RWPE1 (cell line): ENCODE data around the gene LTBR.

Source experiments
- CTCF ChIA-PET: fragments of 350-600 bp; sonication (Branson Sonifier 250); formaldehyde crosslinking; extraction: SDS; loops from one replicate; lab custom pipeline; 2021; lab: Yijun Ruan, JAX
- POLR2A ChIA-PET: fragments of 400-600 bp; formaldehyde crosslinking; extraction: SDS; loops from one replicate; lab custom pipeline; 2020; ENCODE audit warnings: antibody characterized with exemption; ENCODE audit not compliant: low non-redundant PET; lab: Yijun Ruan, JAX
- DNase-seq: peaks from one replicate; pipeline ENCODE4 v3.0.0; 2012; ENCODE audit warnings: low spot score
- H3K27ac ChIP-seq: fragments of 450-650 bp; 2 replicates; pipeline ENCODE4 v1.5.1; 2017
- TF ChIP-seq, protein P1 (sequence below): fragments of 450-650 bp; conservative IDR thresholded peaks from 2 replicates; pipeline ENCODE4 v1.5.1; 2017; ENCODE audit warnings: low read depth, mild to moderate bottlenecking

Gene LTBR

DNA sequence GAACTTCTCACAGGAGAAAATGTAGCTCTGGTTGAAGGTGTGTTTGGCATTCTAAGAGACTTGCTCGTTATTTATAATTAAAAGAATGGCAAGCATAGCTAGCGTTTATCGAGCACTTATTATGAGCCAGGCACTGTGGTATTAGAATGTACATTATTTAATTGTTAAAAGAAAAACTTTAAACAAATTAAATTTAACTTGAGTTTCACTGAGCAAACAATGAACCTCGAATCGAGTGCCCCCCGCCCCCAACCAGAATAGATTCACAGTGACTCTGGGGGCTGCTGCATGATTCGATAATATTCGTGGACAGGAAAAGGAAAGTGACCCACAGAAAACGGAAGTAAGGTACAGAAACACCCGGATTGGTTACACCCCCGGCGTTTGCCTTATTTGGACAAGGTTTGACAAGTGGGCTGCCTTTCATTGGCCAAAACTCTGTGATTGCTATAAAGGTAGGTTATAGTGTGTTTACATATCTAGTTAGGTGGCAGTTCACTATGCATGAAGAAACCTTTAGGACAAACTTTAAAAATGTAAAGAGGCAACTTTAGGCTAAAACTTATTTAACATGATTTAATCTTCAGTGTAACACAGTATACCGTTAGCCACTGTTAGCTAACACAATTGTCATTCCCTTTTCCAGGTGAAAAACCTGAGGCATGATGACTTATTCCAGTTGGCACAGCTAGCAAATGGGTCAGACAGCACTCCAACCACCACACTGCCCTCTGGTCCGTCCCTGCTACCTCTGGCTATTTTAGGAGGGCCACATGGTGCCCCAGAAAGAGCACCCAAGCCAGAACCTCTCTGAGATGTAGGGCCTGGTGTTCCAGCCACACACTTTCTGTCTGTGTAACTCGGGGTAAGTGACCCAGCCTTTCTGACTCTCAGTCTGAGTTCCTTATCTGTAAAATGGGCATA lies 15.7 kb upstream of the LTBR start:
- H3K27ac ChIP-seq = peak overlapping the region; percentile 99
- TF ChIP-seq, protein P1, sequence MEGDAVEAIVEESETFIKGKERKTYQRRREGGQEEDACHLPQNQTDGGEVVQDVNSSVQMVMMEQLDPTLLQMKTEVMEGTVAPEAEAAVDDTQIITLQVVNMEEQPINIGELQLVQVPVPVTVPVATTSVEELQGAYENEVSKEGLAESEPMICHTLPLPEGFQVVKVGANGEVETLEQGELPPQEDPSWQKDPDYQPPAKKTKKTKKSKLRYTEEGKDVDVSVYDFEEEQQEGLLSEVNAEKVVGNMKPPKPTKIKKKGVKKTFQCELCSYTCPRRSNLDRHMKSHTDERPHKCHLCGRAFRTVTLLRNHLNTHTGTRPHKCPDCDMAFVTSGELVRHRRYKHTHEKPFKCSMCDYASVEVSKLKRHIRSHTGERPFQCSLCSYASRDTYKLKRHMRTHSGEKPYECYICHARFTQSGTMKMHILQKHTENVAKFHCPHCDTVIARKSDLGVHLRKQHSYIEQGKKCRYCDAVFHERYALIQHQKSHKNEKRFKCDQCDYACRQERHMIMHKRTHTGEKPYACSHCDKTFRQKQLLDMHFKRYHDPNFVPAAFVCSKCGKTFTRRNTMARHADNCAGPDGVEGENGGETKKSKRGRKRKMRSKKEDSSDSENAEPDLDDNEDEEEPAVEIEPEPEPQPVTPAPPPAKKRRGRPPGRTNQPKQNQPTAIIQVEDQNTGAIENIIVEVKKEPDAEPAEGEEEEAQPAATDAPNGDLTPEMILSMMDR = no peak
- POLR2A ChIA-PET = interaction anchor here (0.7 kb wide), 1 partner anchor 10 kb away, joined by 3 read pairs; no protein-coding TSS in a partner anchor
- no peak for DNase-seq
- CTCF ChIA-PET = interaction anchor here (0.7 to 0.9 kb wide), 3 partner anchors 33 to 380 kb away, joined by 3 to 4 read pairs (median 3); no protein-coding TSS in a partner anchor

DNA sequence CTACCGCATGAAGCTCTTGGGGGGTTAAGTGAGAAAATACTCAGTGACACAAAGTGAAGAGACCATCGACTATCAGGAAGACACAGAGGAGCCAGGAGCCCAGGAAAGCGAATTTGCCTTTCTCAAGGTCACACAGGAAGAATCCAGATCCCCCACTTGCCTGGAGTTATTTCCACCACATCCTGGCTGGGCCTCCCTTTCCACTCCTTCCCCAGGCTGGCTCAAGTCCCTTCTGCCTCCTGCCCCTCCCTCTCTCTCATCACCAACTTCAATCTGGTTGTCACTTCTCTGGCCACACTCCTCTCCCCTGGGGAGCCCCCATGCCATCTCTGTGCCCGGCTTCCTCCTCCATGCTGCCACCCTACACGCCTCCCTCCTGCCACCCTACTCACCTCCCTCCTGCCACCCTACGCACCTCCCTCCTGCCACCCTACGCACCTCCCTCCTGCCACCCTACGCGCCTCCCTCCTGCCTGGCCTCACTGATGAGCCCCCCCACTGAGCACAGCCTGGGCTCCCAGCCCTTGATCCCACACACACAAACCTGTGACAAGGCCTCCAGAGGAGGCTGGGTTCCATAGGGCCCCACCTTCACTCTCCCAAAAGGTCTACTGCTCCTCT lies 14.9 kb upstream of the LTBR start:
- TF ChIP-seq, protein P1 = no peak
- ChIA-PET CTCF (interaction anchor here (0.7 kb wide), 1 partner anchor 34 kb away, joined by 4 read pairs; no protein-coding TSS in a partner anchor), POLR2A (interaction anchor here (0.8 kb wide), 1 partner anchor 8 kb away, joined by 4 read pairs; no protein-coding TSS in a partner anchor)
- DNase-seq = no peak
- peak overlapping the region; percentile 99 for H3K27ac ChIP-seq

DNA sequence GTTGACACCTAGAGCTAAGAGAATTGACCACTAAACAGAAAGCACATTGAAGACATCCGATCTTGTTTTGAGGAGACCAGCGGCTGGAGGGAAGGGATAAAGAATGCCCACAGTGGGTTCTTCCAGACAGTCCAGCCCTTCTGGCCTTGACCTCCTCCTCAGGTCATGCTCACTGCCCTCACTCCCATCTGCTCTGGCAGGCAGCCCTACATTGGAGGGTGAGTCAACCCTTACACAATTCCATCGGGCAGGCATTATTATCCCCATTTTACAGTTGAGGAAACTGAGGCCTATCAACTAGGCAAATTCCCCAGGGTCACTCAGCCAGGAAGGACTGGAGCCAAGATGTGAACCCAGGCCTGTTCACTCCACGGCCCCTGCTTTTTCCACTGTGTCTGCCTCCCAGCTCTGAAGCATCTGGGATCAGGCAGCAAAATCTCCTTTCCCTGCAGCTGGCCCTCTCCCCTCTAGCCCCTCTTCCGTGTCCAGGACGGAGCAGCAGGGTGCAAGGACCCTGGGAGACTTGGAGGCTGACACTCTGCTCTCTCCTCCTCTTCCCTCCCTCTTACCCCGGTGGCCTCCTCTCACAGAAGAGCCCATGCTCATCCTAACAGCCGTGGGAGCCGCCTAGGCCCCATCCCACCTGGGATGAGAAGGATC lies 13.9 kb upstream of the LTBR start:
- ChIA-PET POLR2A (interaction anchor here (0.8 to 1.8 kb wide), 2 partner anchors 9 to 29 kb away, joined by 4 to 5 read pairs; partner anchors contain the start of gene TNFRSF1A), CTCF (no interaction called here)
- TF ChIP-seq, protein P1 = no peak
- DNase-seq = no peak
- H3K27ac ChIP-seq = peak overlapping the region; percentile 99

DNA sequence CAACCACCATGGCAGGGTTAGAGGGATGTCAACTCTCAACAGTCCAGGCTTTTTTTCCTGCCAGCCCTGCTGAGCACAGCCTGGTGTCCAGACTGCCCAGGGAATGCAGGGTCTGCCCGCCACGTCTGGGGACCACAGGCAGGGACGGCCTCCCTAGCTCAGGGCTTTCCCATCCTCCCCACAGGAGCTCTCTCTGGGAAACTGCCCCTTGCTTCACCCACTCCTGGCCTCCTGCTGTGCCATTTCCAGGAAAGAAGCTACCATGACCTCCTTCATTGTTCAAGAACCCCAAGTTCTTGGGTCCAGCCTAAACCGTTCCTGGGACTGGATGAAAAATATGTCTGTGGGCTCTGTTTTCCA lies 13.4 kb upstream of the LTBR start:
- TF ChIP-seq, protein P1 = no peak
- ChIA-PET CTCF (interaction anchor here (0.6 kb wide), 1 partner anchor 15 kb away, joined by 3 read pairs; no protein-coding TSS in a partner anchor), POLR2A (interaction anchor here (0.6 to 1.8 kb wide), 2 partner anchors 29 to 34 kb away, joined by 3 to 5 read pairs; partner anchors contain the start of gene TNFRSF1A)
- no peak for DNase-seq
- H3K27ac ChIP-seq = peak overlapping the region; percentile 99

DNA sequence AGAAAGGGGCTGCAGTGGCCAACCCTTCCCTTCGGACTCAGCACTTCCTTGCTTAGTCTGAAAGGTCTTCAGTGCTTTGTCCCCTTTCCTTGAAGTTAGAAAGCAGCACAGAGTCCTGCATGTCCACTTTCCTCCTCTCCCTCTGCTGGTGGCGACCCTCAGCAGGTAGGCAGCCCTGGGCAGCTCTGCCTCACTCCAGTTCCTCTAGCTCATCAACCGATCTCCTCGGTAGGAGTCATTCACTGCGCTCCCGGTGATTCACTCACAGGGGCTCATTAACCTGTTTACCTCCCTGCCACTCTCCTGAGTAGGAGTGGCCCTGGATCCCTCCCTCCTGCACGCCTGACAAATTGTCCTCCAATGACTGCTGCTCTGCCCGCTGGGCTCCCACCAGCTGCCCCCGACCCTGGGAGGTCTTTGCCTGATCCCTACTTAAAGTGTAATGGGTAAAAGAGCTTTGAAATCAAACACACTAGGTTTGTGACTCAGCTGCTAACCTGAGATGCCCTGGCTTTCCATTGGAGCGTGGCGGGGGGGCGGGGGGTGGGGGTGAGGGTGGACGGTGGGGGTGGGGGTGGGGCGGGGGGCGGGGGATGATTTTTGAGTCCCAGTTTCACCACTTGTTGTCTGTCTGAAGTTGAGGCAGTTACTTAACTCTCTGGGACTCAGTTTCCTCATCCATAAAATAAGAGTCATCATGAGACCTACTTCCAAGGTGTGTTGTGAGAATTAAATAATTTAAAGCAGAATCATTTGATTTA lies 12.8 kb upstream of the LTBR start:
- H3K27ac ChIP-seq = peak overlapping the region; percentile 99
- peak; percentile 95 for DNase-seq
- ChIA-PET CTCF (interaction anchor here (0.6 kb wide), 1 partner anchor 14 kb away, joined by 3 read pairs; no protein-coding TSS in a partner anchor), POLR2A (interaction anchor here (0.6 to 1.8 kb wide), 3 partner anchors 30 to 35 kb away, joined by 3 to 5 read pairs (median 5); partner anchors contain the start of gene TNFRSF1A)
- TF ChIP-seq, protein P1 = no peak
